ENCODE measurements around the gene SPDYE1. TPM values are rescaled to one million over a fixed set of nuclear protein-coding genes. Genes with fewer than 3 reads are reported as not detected.
A peak's percentile ranks its signal among the peaks of the same experiment; 100 is the strongest.
"Not testable (repeated sequence)": the region's sequence is repeated elsewhere in the genome, so short reads cannot be mapped to it uniquely, and the experiment has no call there.

Gene SPDYE1, protein sequence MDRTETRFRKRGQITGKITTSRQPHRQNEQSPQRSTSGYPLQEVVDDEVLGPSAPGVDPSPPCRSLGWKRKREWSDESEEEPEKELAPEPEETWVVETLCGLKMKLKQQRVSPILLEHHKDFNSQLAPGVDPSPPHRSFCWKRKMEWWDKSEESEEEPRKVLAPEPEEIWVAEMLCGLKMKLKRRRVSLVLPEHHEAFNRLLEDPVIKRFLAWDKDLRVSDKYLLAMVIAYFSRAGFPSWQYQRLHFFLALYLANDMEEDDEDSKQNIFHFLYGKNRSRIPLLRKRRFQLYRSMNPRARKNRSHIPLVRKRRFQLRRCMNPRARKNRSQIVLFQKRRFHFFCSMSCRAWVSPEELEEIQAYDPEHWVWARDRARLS
- total RNA-seq: not detected

DNA sequence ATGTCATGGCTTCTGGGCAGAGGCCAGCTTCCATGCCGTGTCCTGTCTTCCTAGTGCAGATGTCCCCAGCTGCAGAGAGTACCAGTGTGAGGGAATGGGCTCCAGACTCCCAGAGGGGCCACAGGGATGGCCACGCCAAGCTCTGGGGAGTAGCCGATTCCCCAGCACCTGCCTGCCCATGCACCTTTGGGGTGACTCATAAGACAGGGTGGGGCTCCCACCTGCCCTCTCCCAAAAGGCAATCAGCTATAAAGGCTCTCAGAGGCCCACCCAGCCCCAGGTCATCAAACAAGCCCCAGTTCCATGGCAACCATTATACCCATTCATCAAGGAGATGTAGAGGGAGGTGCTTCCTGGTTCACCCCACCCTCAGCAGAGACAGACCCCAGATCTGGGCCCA lies at the start of gene SPDYE1:
TSS of gene SPDYE1 (plus strand) at position 366 of the 400 bp plus-strand sequence. CDS start 2,053 bp downstream, outside the sequence.
- H3K27me3 ChIP-seq; intact Hi-C loops (cut with DNase I; ENCODE audit: low total_unique reads); H3K4me1 ChIP-seq; H3K4me3 ChIP-seq; H3K9me3 ChIP-seq; DNase-seq (ENCODE audit: low spot score in 2 of 2); H3K36me3 ChIP-seq; H3K27ac ChIP-seq: not testable (repeated sequence)

DNA sequence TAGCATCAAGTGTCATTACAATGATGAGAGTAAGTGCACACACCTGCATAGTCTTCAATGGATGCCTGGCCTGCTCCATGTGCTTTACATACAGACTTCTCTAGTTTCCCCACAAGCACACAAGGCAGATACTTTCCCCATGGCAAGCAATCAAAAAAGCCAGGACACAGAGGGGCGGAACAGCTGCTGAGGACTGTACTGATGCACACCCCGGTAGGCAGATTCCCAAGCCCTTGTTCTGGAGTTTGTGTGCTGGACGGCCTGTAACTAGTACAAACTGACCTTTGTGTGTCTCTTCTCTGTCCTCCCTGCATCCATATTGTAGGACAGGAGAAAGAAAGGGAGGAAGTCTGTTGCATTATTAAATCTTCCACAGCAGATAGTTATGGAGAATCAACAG lies 45.7 kb upstream of the SPDYE1 start:
- Histone ChIP-seq H3K4me1 (no peaks in the 10 kb centered on the region), H3K4me3 (no peak overlapping the region), H3K27ac (no peak overlapping the region), H3K36me3 (no peaks in the 10 kb centered on the region), H3K27me3 (no peaks in the 10 kb centered on the region), H3K9me3 (no peaks in the 10 kb centered on the region)
- no peak for DNase-seq (ENCODE audit: low spot score in 2 of 2)
- TF ChIP-seq, protein P1, sequence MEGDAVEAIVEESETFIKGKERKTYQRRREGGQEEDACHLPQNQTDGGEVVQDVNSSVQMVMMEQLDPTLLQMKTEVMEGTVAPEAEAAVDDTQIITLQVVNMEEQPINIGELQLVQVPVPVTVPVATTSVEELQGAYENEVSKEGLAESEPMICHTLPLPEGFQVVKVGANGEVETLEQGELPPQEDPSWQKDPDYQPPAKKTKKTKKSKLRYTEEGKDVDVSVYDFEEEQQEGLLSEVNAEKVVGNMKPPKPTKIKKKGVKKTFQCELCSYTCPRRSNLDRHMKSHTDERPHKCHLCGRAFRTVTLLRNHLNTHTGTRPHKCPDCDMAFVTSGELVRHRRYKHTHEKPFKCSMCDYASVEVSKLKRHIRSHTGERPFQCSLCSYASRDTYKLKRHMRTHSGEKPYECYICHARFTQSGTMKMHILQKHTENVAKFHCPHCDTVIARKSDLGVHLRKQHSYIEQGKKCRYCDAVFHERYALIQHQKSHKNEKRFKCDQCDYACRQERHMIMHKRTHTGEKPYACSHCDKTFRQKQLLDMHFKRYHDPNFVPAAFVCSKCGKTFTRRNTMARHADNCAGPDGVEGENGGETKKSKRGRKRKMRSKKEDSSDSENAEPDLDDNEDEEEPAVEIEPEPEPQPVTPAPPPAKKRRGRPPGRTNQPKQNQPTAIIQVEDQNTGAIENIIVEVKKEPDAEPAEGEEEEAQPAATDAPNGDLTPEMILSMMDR (IDR thresholded peaks at IDR 0.05): no peak
- no peak for TF ChIP-seq POLR2AphosphoS5 (IDR thresholded peaks at IDR 0.05)
- no peak for TF ChIP-seq POLR2A (IDR thresholded peaks at IDR 0.05)
- intact Hi-C loops (cut with DNase I; ENCODE audit: low total_unique reads): no loop called here

DNA sequence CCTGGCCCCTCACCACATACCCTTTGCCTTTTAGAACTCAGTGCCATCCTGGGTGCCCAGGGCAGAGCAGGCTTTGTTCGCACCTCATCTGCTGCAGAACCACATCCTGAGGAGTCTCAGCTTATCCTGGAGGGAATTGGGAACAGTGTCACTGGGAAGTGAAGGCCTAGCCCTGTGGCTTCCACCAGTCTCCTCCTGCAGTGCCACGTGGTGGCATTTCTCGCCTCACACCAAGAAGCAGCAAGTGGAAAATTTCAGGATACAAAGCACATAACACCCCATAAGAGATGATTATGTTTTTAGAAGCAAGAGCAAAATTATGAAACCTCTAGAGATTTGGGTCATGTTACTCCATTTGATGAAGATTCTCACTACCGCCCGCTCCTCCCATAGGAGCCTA lies 44.6 kb upstream of the SPDYE1 start:
- Histone ChIP-seq H3K4me1 (no peaks in the 10 kb centered on the region), H3K9me3 (no peaks in the 10 kb centered on the region), H3K4me3 (no peak overlapping the region), H3K36me3 (no peaks in the 10 kb centered on the region), H3K27me3 (no peaks in the 10 kb centered on the region), H3K27ac (no peak overlapping the region)
- TF ChIP-seq POLR2AphosphoS5 (IDR thresholded peaks at IDR 0.05): no peak
- no peak for TF ChIP-seq POLR2A (IDR thresholded peaks at IDR 0.05)
- TF ChIP-seq, protein P1 (IDR thresholded peaks at IDR 0.05): no peak
- DNase-seq (ENCODE audit: low spot score in 2 of 2): no peak
- intact Hi-C loops (cut with DNase I; ENCODE audit: low total_unique reads): no loop called here

DNA sequence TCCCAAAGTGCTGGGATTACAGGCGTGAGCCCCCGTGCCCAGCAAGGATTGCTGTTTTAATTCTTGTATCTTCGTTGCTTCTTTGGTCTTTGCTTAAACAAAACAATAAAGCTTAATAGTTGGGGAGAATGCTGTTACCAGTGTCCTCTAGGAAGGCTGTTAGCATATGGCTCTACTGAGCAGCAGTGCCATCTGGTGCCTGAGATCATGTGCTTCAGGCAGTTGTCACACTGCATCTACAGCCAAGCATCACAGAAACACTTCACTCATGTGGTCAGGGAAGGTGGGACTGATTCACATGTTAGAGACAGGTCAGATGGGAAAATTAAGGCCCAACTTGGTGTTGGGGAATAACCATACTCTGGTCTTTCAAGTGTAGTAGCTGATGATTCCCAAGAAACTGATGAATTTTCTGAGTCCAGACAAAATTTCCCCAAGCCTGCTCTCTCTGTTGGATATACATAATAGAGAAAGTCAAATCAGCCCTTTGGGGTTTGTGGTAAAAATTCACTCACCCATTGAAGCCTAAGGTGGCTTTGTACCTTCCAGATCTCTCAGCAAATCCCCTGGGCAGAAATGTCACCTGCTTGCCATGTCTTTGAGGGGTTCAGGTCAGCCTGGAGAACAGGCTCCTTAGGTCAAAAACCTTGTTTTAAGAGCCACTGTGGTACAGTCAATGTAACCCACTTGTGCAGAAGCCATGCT lies 43.0 kb upstream of the SPDYE1 start:
- Histone ChIP-seq H3K36me3 (no peaks in the 10 kb centered on the region), H3K9me3 (no peaks in the 10 kb centered on the region), H3K4me1 (no peaks in the 10 kb centered on the region), H3K27ac (no peak overlapping the region), H3K4me3 (no peak overlapping the region), H3K27me3 (no peaks in the 10 kb centered on the region)
- intact Hi-C loops (cut with DNase I; ENCODE audit: low total_unique reads): no loop called here
- TF ChIP-seq POLR2AphosphoS5 (IDR thresholded peaks at IDR 0.05): no peak
- no peak for TF ChIP-seq POLR2A (IDR thresholded peaks at IDR 0.05)
- TF ChIP-seq, protein P1 (IDR thresholded peaks at IDR 0.05): peak in 1 of 3 donors; percentile 27
- no peak for DNase-seq (ENCODE audit: low spot score in 2 of 2)

DNA sequence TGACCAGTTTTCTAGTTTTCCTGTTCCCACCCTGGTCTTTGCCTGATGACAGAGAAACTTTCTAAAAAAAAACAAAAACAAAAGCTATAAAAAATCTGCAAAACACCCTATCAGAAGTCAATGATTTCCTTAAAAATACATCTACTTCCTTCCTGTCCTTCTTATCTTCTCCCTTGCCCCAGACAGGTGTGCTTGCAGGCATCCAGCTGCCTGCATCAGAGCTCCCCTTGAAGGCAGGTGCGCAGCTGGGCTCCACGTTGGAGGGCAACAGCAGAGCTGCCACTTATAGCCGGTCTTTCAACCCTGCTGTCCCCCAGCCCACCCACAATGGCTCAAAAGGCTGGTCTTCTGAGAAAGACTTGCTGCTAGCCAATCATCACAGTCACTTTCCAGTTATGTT lies 41.7 kb upstream of the SPDYE1 start:
- TF ChIP-seq, protein P1 (IDR thresholded peaks at IDR 0.05): no peak
- no peak for TF ChIP-seq POLR2AphosphoS5 (IDR thresholded peaks at IDR 0.05)
- no peak for TF ChIP-seq POLR2A (IDR thresholded peaks at IDR 0.05)
- Histone ChIP-seq H3K4me3 (no peak overlapping the region), H3K4me1 (no peaks in the 10 kb centered on the region), H3K9me3 (no peaks in the 10 kb centered on the region), H3K27me3 (no peaks in the 10 kb centered on the region), H3K27ac (no peak overlapping the region), H3K36me3 (no peaks in the 10 kb centered on the region)
- intact Hi-C loops (cut with DNase I; ENCODE audit: low total_unique reads): no loop called here
- DNase-seq (ENCODE audit: low spot score in 2 of 2): no peak
